Glomerular endothelial cell (primary cell): ENCODE measurements around the gene HNRNPK. TPM values are rescaled to one million over a fixed set of nuclear protein-coding genes. Genes with fewer than 3 reads are reported as not detected.

Experiments used
- DNase-seq: peaks from one replicate; pipeline ENCODE4 v3.0.0-alpha.2; 2011; ENCODE audit warnings: low read depth, low spot score; ENCODE audit errors: extremely low read depth
- total RNA-seq: library from RNA; depleted of rRNA; stranded (reverse); fragments of >200 nt; gene quantifications from 2 replicates; pipeline ENCODE4 v1.2.3, GENCODE V29; 2015

HNRNPK gene
- total RNA-seq, 1 donor from 2014 or later = 583 TPM

- DNase-seq = no peak
Observed at GRCh38 chr9:83935276-83935935, 44.6 kb downstream of the HNRNPK start.

GRCh38 chr9:83934569-83935275 lies 45.3 kb downstream of the HNRNPK start:
- no peak for DNase-seq

- no peak for DNase-seq
Observed at GRCh38 chr9:83933790-83934189, 46.2 kb downstream of the HNRNPK start.

- no peak for DNase-seq
Observed at GRCh38 chr9:83932851-83933250, 47.2 kb downstream of the HNRNPK start.

GRCh38 chr9:83932011-83932410 lies 48.0 kb downstream of the HNRNPK start:
- no peak for DNase-seq

GRCh38 chr9:83930881-83931280 lies 49.1 kb downstream of the HNRNPK start:
- DNase-seq = no peak

GRCh38 chr9:83927591-83927990 lies 52.4 kb downstream of the HNRNPK start:
- DNase-seq = no peak

- no peak for DNase-seq
Observed at GRCh38 chr9:83920927-83921707, 58.9 kb downstream of the HNRNPK start, which contains the start of gene KIF27. Gene KIF27, minus strand, starts transcription at chr9:83921432. Its CDS starts 5,841 bp downstream, at chr9:83915591.

- DNase-seq = no peak
Observed at GRCh38 chr9:83920469-83920926, 59.5 kb downstream of the HNRNPK start.

GRCh38 chr9:83919111-83919510 lies 60.9 kb downstream of the HNRNPK start:
- DNase-seq = no peak

Other genes with a start within 250 kb of the HNRNPK start
- gene GKAP1, start 162.4 kb downstream of the HNRNPK start, total RNA-seq = 0.78 and 1.9 TPM in 2 replicates
- gene KIF27, start 58.8 kb downstream of the HNRNPK start, total RNA-seq = 2.4 and 4.1 TPM in 2 replicates
- gene RMI1, start 590 bp upstream of the HNRNPK start, total RNA-seq = 4.8 and 8.0 TPM in 2 replicates